H1 (cell line): ENCODE results near the gene AFG1L.

Source experiments
- CTCF ChIP-seq, 3 experiments: IDR thresholded peaks; 1 replicate in 2 of 3; 2 replicates in 1 of 3; pipeline versions ENCODE4 v1.5.1 to v1.6.1; 2011; ENCODE audit warnings: low read length in 3 of 3, mild to moderate bottlenecking in 3 of 3, inconsistent platforms in 2 of 3, low read depth in 1 of 3, moderate library complexity in 1 of 3; ENCODE audit not compliant: insufficient read depth in 1 of 3; ENCODE audit errors: control extremely low read depth in 1 of 3
- GTF2F1 ChIP-seq: IDR thresholded peaks from 2 replicates; pipeline ENCODE4 v1.6.1; 2012; ENCODE audit warnings: low read depth, low read length, improper control_type of control experiment, borderline replicate concordance
- JUN ChIP-seq: IDR thresholded peaks from 2 replicates; pipeline ENCODE4 v1.6.1; 2011; ENCODE audit warnings: low read depth, mild to moderate bottlenecking, improper control_type of control experiment, low read length
- MAFK ChIP-seq: IDR thresholded peaks from 2 replicates; pipeline ENCODE4 v1.6.1; 2012; ENCODE audit warnings: low read depth, mild to moderate bottlenecking, improper control_type of control experiment, low read length
- POLR2A ChIP-seq, 2 experiments: IDR thresholded peaks; 1 replicate in 1 of 2; 2 replicates in 1 of 2; pipeline ENCODE4 v1.6.1; 2011; ENCODE audit warnings: low read depth in 2 of 2, low read length in 2 of 2, mild to moderate bottlenecking in 2 of 2; ENCODE audit errors: control extremely low read depth in 1 of 2
- RXRA ChIP-seq: IDR thresholded peaks from 2 replicates; pipeline ENCODE4 v1.6.1; 2011; ENCODE audit warnings: low read depth, mild to moderate bottlenecking, low read length, moderate library complexity; ENCODE audit not compliant: insufficient read depth
- SIX5 ChIP-seq: IDR thresholded peaks from 2 replicates; pipeline ENCODE4 v1.6.1; 2011; ENCODE audit warnings: mild to moderate bottlenecking, low read depth, low read length
- SUZ12 ChIP-seq: fragments of 200-600 bp; sonication (generic); IDR thresholded peaks from 2 replicates; pipeline ENCODE4 v1.6.1; 2012; ENCODE audit warnings: mild to moderate bottlenecking, inconsistent platforms, low read length, moderate library complexity, mixed read lengths

GRCh38 chr6:108566406-108566805 lies 271.6 kb downstream of the AFG1L start:
- TF ChIP-seq CTCF (IDR thresholded peaks at IDR 0.05; ENCODE audit: control extremely low read depth in 1 of 3, insufficient read depth in 1 of 3, low read depth in 1 of 3, low read length in 3 of 3) (no peak), POLR2A (IDR thresholded peaks at IDR 0.05; ENCODE audit: control extremely low read depth in 1 of 2, low read depth in 2 of 2, low read length in 2 of 2) (no peak), JUN (no peak), RXRA (no peak), MAFK (no peak), SIX5 (no peak), GTF2F1 (no peak), SUZ12 (no peak)
